WERI-Rb-1 (cell line): Measurements from ENCODE around the gene DYNLRB1.
"Not testable (repeated sequence)": the region's sequence is repeated elsewhere in the genome, so short reads cannot be mapped to it uniquely, and the experiment has no call there.

Experiments
- DNase-seq: peaks from one replicate; pipeline ENCODE4 v3.0.0-alpha.2; 2020
- H3K27ac ChIP-seq: fragments of 250-450 bp; sonication (Bioruptor Pico); 2 replicates; pipeline ENCODE4 v1.5.1; 2020; ENCODE audit warnings: mild to moderate bottlenecking, moderate library complexity
- H3K27me3 ChIP-seq: fragments of 250-450 bp; sonication (Bioruptor Pico); 2 replicates; pipeline ENCODE4 v1.5.1; 2021; ENCODE audit warnings: mild to moderate bottlenecking, low read depth, moderate library complexity; ENCODE audit not compliant: insufficient read depth, severe bottlenecking
- H3K36me3 ChIP-seq: fragments of 250-450 bp; sonication (Bioruptor Pico); 2 replicates; pipeline ENCODE4 v1.5.1; 2020; ENCODE audit warnings: mild to moderate bottlenecking, moderate library complexity
- H3K4me3 ChIP-seq: 2 replicates; pipeline ENCODE4 v1.5.1; 2011; ENCODE audit warnings: low read depth, mild to moderate bottlenecking, control low read depth, low read length
- H3K9me3 ChIP-seq: fragments of 250-450 bp; sonication (Bioruptor Pico); 2 replicates; pipeline ENCODE4 v1.5.1; 2021; ENCODE audit warnings: mild to moderate bottlenecking, moderate library complexity; ENCODE audit not compliant: severe bottlenecking
- TF ChIP-seq, protein P1 (sequence below): IDR thresholded peaks from 2 replicates; pipeline ENCODE4 v1.5.1; 2011; ENCODE audit warnings: low read depth, mild to moderate bottlenecking, control low read depth, inconsistent platforms, low read length

Gene DYNLRB1

DNA sequence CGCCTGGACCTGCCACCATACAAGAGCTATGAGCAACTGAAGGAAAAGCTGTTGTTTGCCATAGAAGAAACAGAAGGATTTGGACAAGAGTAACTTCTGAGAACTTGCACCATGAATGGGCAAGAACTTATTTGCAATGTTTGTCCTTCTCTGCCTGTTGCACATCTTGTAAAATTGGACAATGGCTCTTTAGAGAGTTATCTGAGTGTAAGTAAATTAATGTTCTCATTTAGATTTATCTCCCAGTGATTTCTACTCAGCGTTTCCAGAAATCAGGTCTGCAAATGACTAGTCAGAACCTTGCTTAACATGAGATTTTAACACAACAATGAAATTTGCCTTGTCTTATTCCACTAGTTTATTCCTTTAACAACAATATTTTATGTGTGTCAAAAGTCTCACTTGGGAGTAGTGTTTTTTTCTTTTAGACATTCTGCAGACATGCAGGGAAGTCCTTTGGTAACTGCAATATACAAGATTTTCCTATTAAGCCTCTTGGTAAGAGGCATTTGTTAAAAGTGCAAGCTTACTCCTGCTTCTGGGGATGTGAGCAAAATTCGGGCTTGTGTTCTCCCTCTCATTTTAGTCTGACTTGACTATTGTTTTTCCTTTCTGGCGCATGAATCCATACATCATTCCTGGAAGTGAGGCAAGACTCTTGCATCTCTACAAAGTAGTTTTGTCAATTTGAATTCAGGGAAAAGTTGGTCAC is 8.4 kb upstream of the DYNLRB1 start:
- Histone ChIP-seq H3K27ac (no peak overlapping the region), H3K9me3 (no peaks in the 10 kb centered on the region), H3K27me3 (no peaks in the 10 kb centered on the region), H3K4me3 (no peak overlapping the region), H3K36me3 (peaks cover 47% of the 10 kb centered on the region)
- TF ChIP-seq, protein P1, sequence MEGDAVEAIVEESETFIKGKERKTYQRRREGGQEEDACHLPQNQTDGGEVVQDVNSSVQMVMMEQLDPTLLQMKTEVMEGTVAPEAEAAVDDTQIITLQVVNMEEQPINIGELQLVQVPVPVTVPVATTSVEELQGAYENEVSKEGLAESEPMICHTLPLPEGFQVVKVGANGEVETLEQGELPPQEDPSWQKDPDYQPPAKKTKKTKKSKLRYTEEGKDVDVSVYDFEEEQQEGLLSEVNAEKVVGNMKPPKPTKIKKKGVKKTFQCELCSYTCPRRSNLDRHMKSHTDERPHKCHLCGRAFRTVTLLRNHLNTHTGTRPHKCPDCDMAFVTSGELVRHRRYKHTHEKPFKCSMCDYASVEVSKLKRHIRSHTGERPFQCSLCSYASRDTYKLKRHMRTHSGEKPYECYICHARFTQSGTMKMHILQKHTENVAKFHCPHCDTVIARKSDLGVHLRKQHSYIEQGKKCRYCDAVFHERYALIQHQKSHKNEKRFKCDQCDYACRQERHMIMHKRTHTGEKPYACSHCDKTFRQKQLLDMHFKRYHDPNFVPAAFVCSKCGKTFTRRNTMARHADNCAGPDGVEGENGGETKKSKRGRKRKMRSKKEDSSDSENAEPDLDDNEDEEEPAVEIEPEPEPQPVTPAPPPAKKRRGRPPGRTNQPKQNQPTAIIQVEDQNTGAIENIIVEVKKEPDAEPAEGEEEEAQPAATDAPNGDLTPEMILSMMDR = no peak
- DNase-seq = no peak

DNA sequence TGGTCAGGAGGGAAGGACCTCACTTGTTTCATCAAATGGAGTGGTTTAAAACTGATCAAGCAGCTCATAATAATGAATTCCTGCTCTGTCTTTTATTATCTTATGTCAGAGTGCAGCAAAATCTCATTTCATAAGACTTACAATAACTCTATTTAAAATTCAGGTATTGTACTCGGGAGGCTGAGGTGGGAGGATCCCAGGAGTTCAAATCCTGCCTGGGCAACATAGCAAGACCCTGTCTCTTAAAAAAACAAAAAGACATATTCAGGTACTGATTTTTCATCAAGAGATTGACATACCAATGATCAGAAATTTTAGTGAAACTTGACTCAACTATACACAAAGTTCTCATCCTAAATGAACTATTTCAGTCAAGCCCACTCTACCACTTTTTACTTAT is 5.6 kb upstream of the DYNLRB1 start:
- no peak overlapping the region for H3K4me3 ChIP-seq
- H3K9me3 ChIP-seq = no peaks in the 10 kb centered on the region
- peaks cover 30% of the 10 kb centered on the region for H3K36me3 ChIP-seq
- H3K27ac ChIP-seq = no peak overlapping the region
- no peaks in the 10 kb centered on the region for H3K27me3 ChIP-seq
- DNase-seq = no peak
- TF ChIP-seq, protein P1 = no peak

- Histone ChIP-seq H3K27me3 (no peaks in the 10 kb centered on the region), H3K36me3 (peaks cover 21% of the 10 kb centered on the region), H3K4me3 (no peak overlapping the region), H3K27ac (no peak overlapping the region), H3K9me3 (no peaks in the 10 kb centered on the region)
- TF ChIP-seq, protein P1 = no peak
- DNase-seq = no peak
Observed at GRCh38 chr20:34511891-34512265, 4.3 kb upstream of the DYNLRB1 start.

- H3K4me3 ChIP-seq = no peak overlapping the region
- H3K36me3 ChIP-seq = peaks cover 19% of the 10 kb centered on the region
- H3K27me3 ChIP-seq = no peaks in the 10 kb centered on the region
- TF ChIP-seq, protein P1 = no peak
- H3K27ac ChIP-seq = no peak overlapping the region
- H3K9me3 ChIP-seq = no peaks in the 10 kb centered on the region
- no peak for DNase-seq
Observed at GRCh38 chr20:34512266-34512954, 3.8 kb upstream of the DYNLRB1 start.

- TF ChIP-seq, protein P1 = no peak
- H3K36me3 ChIP-seq = peaks cover 14% of the 10 kb centered on the region
- no peak overlapping the region for H3K27ac ChIP-seq
- H3K27me3 ChIP-seq = no peaks in the 10 kb centered on the region
- no peak for DNase-seq
- no peak overlapping the region for H3K4me3 ChIP-seq
- H3K9me3 ChIP-seq = no peaks in the 10 kb centered on the region
Observed at GRCh38 chr20:34512955-34513419, 3.2 kb upstream of the DYNLRB1 start.

DNA sequence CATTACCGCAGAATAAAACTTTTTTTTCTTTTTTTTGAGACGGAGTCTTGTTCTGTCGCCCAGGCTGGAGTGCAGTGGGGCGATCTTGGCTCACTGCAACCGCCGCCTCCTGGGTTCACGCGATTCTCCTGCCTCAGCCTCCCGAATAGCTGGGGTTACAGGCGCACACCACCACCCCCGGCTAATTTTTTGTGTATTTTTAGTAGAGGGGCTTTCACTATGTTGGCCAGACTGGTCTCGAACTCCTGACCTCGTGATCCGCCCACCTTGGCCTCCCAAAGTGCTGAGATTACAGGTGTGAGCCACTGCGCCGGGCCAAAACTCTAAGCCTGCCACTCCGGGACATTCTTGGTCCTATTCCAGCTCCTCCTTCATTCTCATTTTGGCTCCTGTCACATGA is 2.2 kb upstream of the DYNLRB1 start:
- H3K9me3 ChIP-seq, H3K27ac ChIP-seq, H3K4me3 ChIP-seq, H3K36me3 ChIP-seq, DNase-seq, H3K27me3 ChIP-seq: not testable (repeated sequence)
